Measurements from ENCODE around the gene PLXND1.
"Not testable (repeated sequence)": the region's sequence is repeated elsewhere in the genome, so short reads cannot be mapped to it uniquely, and the experiment has no call there.

Gene PLXND1

GRCh38 chr3:129517516-129517915 is 89.0 kb downstream of the PLXND1 start:
- Histone ChIP-seq H3K9me3 (no peaks in the 10 kb centered on the region), H3K27me3 (no peaks in the 10 kb centered on the region), H3K4me3 (no peak overlapping the region), H3K4me1 (no peaks in the 10 kb centered on the region), H3K27ac (no peak overlapping the region), H3K36me3 (peaks cover under 1 to 84% (median 56%) of the 10 kb centered on the region in 3 donors)
- DNase-seq = no peak
- no peak for TF ChIP-seq CTCF (IDR thresholded peaks at IDR 0.05)
- intact Hi-C loops (cut with DNase I; ENCODE audit: low total_unique reads) = no loop called here

- H3K27me3 ChIP-seq; H3K9me3 ChIP-seq; DNase-seq; H3K27ac ChIP-seq; intact Hi-C loops (cut with DNase I; ENCODE audit: low total_unique reads); H3K4me3 ChIP-seq; H3K4me1 ChIP-seq: not testable (repeated sequence)
- peaks cover 4 to 97% (median 64%) of the 10 kb centered on the region in 3 donors for H3K36me3 ChIP-seq
Measured at GRCh38 chr3:129515821-129516432, 90.5 kb downstream of the PLXND1 start.

GRCh38 chr3:129515108-129515820 is 91.2 kb downstream of the PLXND1 start:
- H3K9me3 ChIP-seq = not testable (repeated sequence)

GRCh38 chr3:129514563-129514962 is 91.9 kb downstream of the PLXND1 start:
- Histone ChIP-seq H3K36me3 (peaks cover 4 to 98% (median 62%) of the 10 kb centered on the region in 3 donors), H3K27ac (no peak overlapping the region), H3K9me3 (no peaks in the 10 kb centered on the region), H3K4me3 (no peak overlapping the region), H3K4me1 (no peaks in the 10 kb centered on the region), H3K27me3 (no peaks in the 10 kb centered on the region)
- intact Hi-C loops (cut with DNase I; ENCODE audit: low total_unique reads) = no loop called here
- DNase-seq = no peak
- TF ChIP-seq CTCF (IDR thresholded peaks at IDR 0.05) = no peak

More at GRCh38 chr3:129515108-129515820, 91.2 kb downstream of the PLXND1 start:
- intact Hi-C loops (cut with DNase I; ENCODE audit: low total_unique reads); H3K27me3 ChIP-seq; H3K4me3 ChIP-seq; DNase-seq; H3K27ac ChIP-seq; H3K4me1 ChIP-seq: not testable (repeated sequence)
- H3K36me3 ChIP-seq = peaks cover 4 to 98% (median 69%) of the 10 kb centered on the region in 3 donors

- no peaks in the 10 kb centered on the region for H3K9me3 ChIP-seq
- no peak for DNase-seq
- H3K4me1 ChIP-seq = no peaks in the 10 kb centered on the region
- no peak overlapping the region for H3K27ac ChIP-seq
- no peaks in the 10 kb centered on the region for H3K27me3 ChIP-seq
- no peak for TF ChIP-seq CTCF (IDR thresholded peaks at IDR 0.05)
- no peak overlapping the region for H3K4me3 ChIP-seq
- peaks cover 4 to 98% (median 58%) of the 10 kb centered on the region in 3 donors for H3K36me3 ChIP-seq
- intact Hi-C loops (cut with DNase I; ENCODE audit: low total_unique reads) = no loop called here
Measured at GRCh38 chr3:129514110-129514509, 92.4 kb downstream of the PLXND1 start.

GRCh38 chr3:129513705-129514104 is 92.8 kb downstream of the PLXND1 start:
- H3K27ac ChIP-seq = no peak overlapping the region

More at GRCh38 chr3:129513705-129514104, 92.8 kb downstream of the PLXND1 start:
- Histone ChIP-seq H3K27me3 (no peaks in the 10 kb centered on the region), H3K9me3 (no peaks in the 10 kb centered on the region), H3K4me1 (no peaks in the 10 kb centered on the region), H3K36me3 (peaks cover 4 to 94% (median 55%) of the 10 kb centered on the region in 3 donors), H3K4me3 (no peak overlapping the region)
- DNase-seq = no peak
- intact Hi-C loops (cut with DNase I; ENCODE audit: low total_unique reads) = no loop called here
- TF ChIP-seq CTCF (IDR thresholded peaks at IDR 0.05) = no peak
